ENCODE measurements around the gene VHLL. TPM values are rescaled to one million over a fixed set of nuclear protein-coding genes. Genes with fewer than 3 reads are reported as not detected.

Gene VHLL
- total RNA-seq, 1 experiment from 2014 or later: 1.1 TPM

DNA sequence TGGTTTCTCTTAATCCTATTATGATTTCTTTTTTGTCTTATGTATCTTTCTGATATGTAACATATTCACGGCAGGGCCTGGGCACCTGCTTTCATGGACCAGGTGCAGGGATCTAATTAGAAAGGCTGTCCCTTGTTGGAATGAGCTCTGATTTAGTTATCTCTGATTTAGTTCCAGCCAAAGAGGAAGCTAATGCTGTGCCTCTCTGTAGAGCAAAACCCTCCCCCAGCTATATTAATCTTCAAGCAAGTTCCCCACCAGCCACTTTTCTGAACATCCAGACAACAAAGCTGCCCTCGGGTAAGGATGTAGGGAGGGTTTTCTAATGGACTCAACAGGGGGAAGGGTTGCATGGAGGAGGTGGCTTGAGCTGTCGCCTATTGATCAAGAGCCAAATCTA, 45.3 kb upstream of the VHLL start:
- H3K4me3 ChIP-seq (ENCODE audit: low read length): no peak overlapping the region
- POLR2A ChIA-PET (ENCODE audit: unreplicated experiment): no interaction called here
- no peak overlapping the region for H3K27ac ChIP-seq (ENCODE audit: low read length)
- intact Hi-C loops (cut with micrococcal nuclease): no loop called here
- H3K27me3 ChIP-seq (ENCODE audit: low read length): no peaks in the 10 kb centered on the region
- CTCF ChIA-PET: interaction anchor here (0.6 kb wide), 1 partner anchor 515 kb away, joined by 3 read pairs; no protein-coding TSS in a partner anchor
- BruUV-seq (replicated peaks): no TSS peak
- ATAC-seq (no peak), DNase-seq (no peak)
- no peak overlapping the region for H3K9ac ChIP-seq (ENCODE audit: low read length)
- H3K79me2 ChIP-seq (ENCODE audit: low read length): no peaks in the 10 kb centered on the region
- H4K20me1 ChIP-seq (ENCODE audit: low read length): no peaks in the 10 kb centered on the region
- no peaks in the 10 kb centered on the region for H3K9me3 ChIP-seq (ENCODE audit: low read length)
- TF ChIP-seq, protein P1, sequence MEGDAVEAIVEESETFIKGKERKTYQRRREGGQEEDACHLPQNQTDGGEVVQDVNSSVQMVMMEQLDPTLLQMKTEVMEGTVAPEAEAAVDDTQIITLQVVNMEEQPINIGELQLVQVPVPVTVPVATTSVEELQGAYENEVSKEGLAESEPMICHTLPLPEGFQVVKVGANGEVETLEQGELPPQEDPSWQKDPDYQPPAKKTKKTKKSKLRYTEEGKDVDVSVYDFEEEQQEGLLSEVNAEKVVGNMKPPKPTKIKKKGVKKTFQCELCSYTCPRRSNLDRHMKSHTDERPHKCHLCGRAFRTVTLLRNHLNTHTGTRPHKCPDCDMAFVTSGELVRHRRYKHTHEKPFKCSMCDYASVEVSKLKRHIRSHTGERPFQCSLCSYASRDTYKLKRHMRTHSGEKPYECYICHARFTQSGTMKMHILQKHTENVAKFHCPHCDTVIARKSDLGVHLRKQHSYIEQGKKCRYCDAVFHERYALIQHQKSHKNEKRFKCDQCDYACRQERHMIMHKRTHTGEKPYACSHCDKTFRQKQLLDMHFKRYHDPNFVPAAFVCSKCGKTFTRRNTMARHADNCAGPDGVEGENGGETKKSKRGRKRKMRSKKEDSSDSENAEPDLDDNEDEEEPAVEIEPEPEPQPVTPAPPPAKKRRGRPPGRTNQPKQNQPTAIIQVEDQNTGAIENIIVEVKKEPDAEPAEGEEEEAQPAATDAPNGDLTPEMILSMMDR (conservative IDR thresholded peaks at IDR 0.05; ENCODE audit: low read depth, low read length): no peak
- no peak for TF ChIP-seq EZH2 (IDR thresholded peaks at IDR 0.05; ENCODE audit: low read length, unreplicated experiment)
- TF ChIP-seq EZH2phosphoT487 (IDR thresholded peaks at IDR 0.05; ENCODE audit: borderline replicate concordance, low read length): no peak
- H3K4me1 ChIP-seq (ENCODE audit: insufficient read depth, low read length): no peaks in the 10 kb centered on the region
- no peak overlapping the region for H3K4me2 ChIP-seq (ENCODE audit: low read length)
- no peaks in the 10 kb centered on the region for H3K9me2 ChIP-seq (replicated peaks; ENCODE audit: low read length)
- no peaks in the 10 kb centered on the region for H3F3A ChIP-seq (ENCODE audit: low read length, unreplicated experiment)
- no peaks in the 10 kb centered on the region for H3K36me3 ChIP-seq (ENCODE audit: low read depth, low read length)
- H2AFZ ChIP-seq (ENCODE audit: low read length): no peak overlapping the region

DNA sequence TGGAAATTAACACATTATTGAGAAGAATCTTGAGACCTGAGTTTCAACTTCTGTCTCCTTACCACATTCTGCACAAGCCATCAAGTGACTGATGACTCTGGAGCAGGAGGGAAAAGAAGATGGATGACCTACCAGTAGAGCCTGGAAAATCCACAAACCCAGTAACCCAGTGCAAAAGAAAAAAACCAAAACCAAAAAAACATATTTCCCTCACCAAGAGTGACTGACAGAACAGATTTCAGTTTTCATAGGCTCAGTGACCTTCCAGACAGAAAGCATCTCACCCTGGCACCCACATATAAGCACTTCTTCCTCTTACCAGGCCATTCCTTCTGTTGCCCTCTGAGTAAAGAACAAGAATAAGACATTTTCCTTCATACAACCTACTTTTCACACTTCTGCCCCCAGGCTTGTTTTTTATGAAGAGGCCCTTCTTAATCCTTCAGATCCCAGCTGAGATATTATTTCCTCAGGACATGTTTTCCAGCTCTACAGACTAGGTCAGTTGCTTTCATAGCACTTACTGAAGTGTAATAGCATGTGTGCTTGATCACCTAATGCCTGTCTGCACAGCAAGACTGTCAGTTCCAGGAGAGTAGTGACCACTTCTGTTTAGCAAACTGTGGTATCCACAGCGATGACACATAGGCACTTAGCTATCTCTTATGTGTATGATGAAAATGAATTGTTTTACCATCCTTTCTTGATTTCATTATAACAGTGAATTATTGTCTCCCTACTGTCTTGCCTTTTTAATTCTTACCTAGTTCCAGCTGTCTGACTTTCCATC, 43.3 kb upstream of the VHLL start:
- Histone ChIP-seq H3K4me3 (ENCODE audit: low read length) (no peak overlapping the region), H3F3A (ENCODE audit: low read length, unreplicated experiment) (no peaks in the 10 kb centered on the region), H4K20me1 (ENCODE audit: low read length) (peaks cover 3% of the 10 kb centered on the region; the same call in 1 of the 2 replicates), H3K27me3 (ENCODE audit: low read length) (no peaks in the 10 kb centered on the region), H3K4me2 (ENCODE audit: low read length) (no peak overlapping the region), H3K9ac (ENCODE audit: low read length) (no peak overlapping the region), H3K36me3 (ENCODE audit: low read depth, low read length) (no peaks in the 10 kb centered on the region), H3K27ac (ENCODE audit: low read length) (no peak overlapping the region), H3K9me2 (replicated peaks; ENCODE audit: low read length) (no peaks in the 10 kb centered on the region), H3K79me2 (ENCODE audit: low read length) (peaks cover 8% of the 10 kb centered on the region), H2AFZ (ENCODE audit: low read length) (no peak overlapping the region), H3K9me3 (ENCODE audit: low read length) (no peaks in the 10 kb centered on the region), H3K4me1 (ENCODE audit: insufficient read depth, low read length) (no peaks in the 10 kb centered on the region)
- TF ChIP-seq EZH2phosphoT487 (IDR thresholded peaks at IDR 0.05; ENCODE audit: borderline replicate concordance, low read length) (no peak), EZH2 (IDR thresholded peaks at IDR 0.05; ENCODE audit: low read length, unreplicated experiment) (no peak)
- TF ChIP-seq, protein P1 (conservative IDR thresholded peaks at IDR 0.05; ENCODE audit: low read depth, low read length): no peak
- ChIA-PET POLR2A (ENCODE audit: unreplicated experiment) (no interaction called here), CTCF (no interaction called here)
- intact Hi-C loops (cut with micrococcal nuclease): no loop called here
- ATAC-seq: no peak
- no peak for DNase-seq
- no TSS peak for BruUV-seq (replicated peaks)
